Measurements from ENCODE around the gene PRR12.

DNA sequence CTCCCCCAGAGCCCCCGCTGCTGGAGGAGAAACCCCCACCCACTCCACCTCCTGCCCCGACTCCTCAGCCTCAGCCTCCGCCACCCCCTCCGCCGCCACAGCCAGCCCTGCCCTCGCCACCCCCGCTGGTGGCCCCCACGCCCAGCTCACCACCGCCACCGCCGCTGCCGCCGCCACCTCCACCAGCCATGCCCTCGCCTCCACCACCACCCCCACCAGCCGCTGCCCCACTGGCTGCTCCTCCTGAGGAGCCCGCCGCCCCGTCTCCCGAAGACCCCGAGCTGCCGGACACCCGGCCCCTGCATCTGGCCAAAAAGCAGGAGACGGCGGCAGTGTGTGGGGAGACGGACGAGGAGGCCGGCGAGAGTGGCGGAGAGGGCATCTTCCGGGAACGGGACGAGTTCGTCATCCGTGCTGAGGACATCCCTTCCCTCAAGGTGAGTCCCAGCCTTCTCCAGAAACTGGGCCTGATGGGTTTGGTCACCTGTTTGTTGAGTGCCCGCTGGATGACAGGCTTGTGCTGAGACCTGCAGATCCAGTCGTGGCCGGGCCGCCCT lies 10.6 kb downstream of the PRR12 start:
- TF ChIP-seq, protein P1, sequence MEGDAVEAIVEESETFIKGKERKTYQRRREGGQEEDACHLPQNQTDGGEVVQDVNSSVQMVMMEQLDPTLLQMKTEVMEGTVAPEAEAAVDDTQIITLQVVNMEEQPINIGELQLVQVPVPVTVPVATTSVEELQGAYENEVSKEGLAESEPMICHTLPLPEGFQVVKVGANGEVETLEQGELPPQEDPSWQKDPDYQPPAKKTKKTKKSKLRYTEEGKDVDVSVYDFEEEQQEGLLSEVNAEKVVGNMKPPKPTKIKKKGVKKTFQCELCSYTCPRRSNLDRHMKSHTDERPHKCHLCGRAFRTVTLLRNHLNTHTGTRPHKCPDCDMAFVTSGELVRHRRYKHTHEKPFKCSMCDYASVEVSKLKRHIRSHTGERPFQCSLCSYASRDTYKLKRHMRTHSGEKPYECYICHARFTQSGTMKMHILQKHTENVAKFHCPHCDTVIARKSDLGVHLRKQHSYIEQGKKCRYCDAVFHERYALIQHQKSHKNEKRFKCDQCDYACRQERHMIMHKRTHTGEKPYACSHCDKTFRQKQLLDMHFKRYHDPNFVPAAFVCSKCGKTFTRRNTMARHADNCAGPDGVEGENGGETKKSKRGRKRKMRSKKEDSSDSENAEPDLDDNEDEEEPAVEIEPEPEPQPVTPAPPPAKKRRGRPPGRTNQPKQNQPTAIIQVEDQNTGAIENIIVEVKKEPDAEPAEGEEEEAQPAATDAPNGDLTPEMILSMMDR (IDR thresholded peaks at IDR 0.05) = no peak
- no peak for TF ChIP-seq POLR2A (IDR thresholded peaks at IDR 0.05)

Measured in tibial nerve (tissue), 3 donors.